Caco-2 (cell line): ENCODE measurements around the gene ZFHX3. TPM values are rescaled to one million over a fixed set of nuclear protein-coding genes. Genes with fewer than 3 reads are reported as not detected.

Experiments
- BruUV-seq: library from RNA; stranded (reverse); fragments of 400-500 nt; replicated peaks from 2 replicates; lab custom pipeline; 2021; lab: Mats Ljungman, UMichigan
- CTCF ChIA-PET: fragments of 300-600 bp; sonication (Branson Sonifier 250); formaldehyde crosslinking; loops from one replicate; lab custom pipeline; 2022; ENCODE audit warnings: antibody characterized with exemption; lab: Charles Lee
- POLR2A ChIA-PET: fragments of 300-600 bp; sonication (Branson Sonifier 250); formaldehyde crosslinking; loops from one replicate; lab custom pipeline; 2022; ENCODE audit warnings: antibody characterized with exemption; lab: Charles Lee
- DNase-seq, 2 experiments: peaks; one replicate each; pipeline versions ENCODE4 v3.0.0 to v3.0.0-alpha.2; 2020 to 2022
- H3K27me3 ChIP-seq: replicated peaks from 2 replicates; pipeline ENCODE4 v1.6.0; 2011; ENCODE audit warnings: low read length; ENCODE audit not compliant: control insufficient read depth, insufficient read depth
- H3K36me3 ChIP-seq: 2 replicates; pipeline ENCODE4 v1.5.1; 2011; ENCODE audit warnings: low read length; ENCODE audit not compliant: control insufficient read depth, insufficient read depth
- H3K4me1 ChIP-seq: fragments of 250-450 bp; sonication (Bioruptor Pico); 2 replicates; pipeline ENCODE4 v1.5.1; 2020; ENCODE audit warnings: mild to moderate bottlenecking
- H3K4me3 ChIP-seq: 2 replicates; pipeline ENCODE4 v1.5.1; 2011; ENCODE audit warnings: low read depth, mild to moderate bottlenecking, control low read depth, low read length
- H3K9me3 ChIP-seq: fragments of 250-450 bp; sonication (Bioruptor Pico); 2 replicates; pipeline ENCODE4 v1.5.1; 2020; ENCODE audit warnings: mild to moderate bottlenecking, moderate library complexity
- H3K27ac Mint-ChIP-seq: one replicate; pipeline ENCODE4 v1.8.0; 2022; ENCODE audit warnings: mixed read lengths; ENCODE audit not compliant: unreplicated experiment
- H3K27me3 Mint-ChIP-seq: one replicate; pipeline ENCODE4 v1.8.0; 2022; ENCODE audit warnings: mixed read lengths; ENCODE audit not compliant: insufficient read depth, unreplicated experiment
- H3K36me3 Mint-ChIP-seq: one replicate; pipeline ENCODE4 v1.8.0; 2022; ENCODE audit warnings: mild to moderate bottlenecking, mixed read lengths; ENCODE audit not compliant: insufficient read depth, unreplicated experiment
- H3K4me1 Mint-ChIP-seq: one replicate; pipeline ENCODE4 v1.8.0; 2022; ENCODE audit warnings: low read depth, mixed read lengths; ENCODE audit not compliant: unreplicated experiment
- H3K4me3 Mint-ChIP-seq: one replicate; pipeline ENCODE4 v1.8.0; 2022; ENCODE audit warnings: mild to moderate bottlenecking, moderate library complexity, mixed read lengths; ENCODE audit not compliant: unreplicated experiment
- H3K9me3 Mint-ChIP-seq: one replicate; pipeline ENCODE4 v1.8.0; 2022; ENCODE audit warnings: mixed read lengths; ENCODE audit not compliant: unreplicated experiment
- CTCF ChIP-seq, 2 experiments: fragments of 200-600 bp in 1 of 2; IDR thresholded peaks; 1 replicate in 1 of 2; 2 replicates in 1 of 2; pipeline versions ENCODE4 v1.5.1 to v1.8.0; 2011 to 2022; ENCODE audit warnings: antibody characterized with exemption in 1 of 2, control low read depth in 1 of 2, inconsistent platforms in 1 of 2, low read depth in 1 of 2, low read length in 1 of 2, mild to moderate bottlenecking in 1 of 2, moderate library complexity in 1 of 2; ENCODE audit not compliant: insufficient read depth in 1 of 2, severe bottlenecking in 1 of 2, unreplicated experiment in 1 of 2
- intact Hi-C: fragments of 100-400 bp; cut with micrococcal nuclease; formaldehyde crosslinking; loops from one replicate; pipeline ENCODE4 v1.10.0; 2022; ENCODE audit not compliant: unreplicated experiment
- total RNA-seq: library from RNA; stranded (reverse); gene quantifications from 2 replicates; pipeline ENCODE4 v1.2.3, GENCODE V29; 2022

ZFHX3 gene
- total RNA-seq, 1 experiment from 2014 or later = 39.9 TPM

- Mint-ChIP-seq H3K36me3 (peaks cover 40% of the 10 kb centered on the region), H3K4me3 (no peak overlapping the region), H3K9me3 (no peaks in the 10 kb centered on the region), H3K27me3 (no peaks in the 10 kb centered on the region), H3K4me1 (no peaks in the 10 kb centered on the region), H3K27ac (no peak overlapping the region)
- CTCF ChIA-PET = no interaction called here
- TF ChIP-seq CTCF (IDR thresholded peaks at IDR 0.05; ENCODE audit: insufficient read depth in 1 of 2, low read depth in 1 of 2, low read length in 1 of 2, severe bottlenecking in 1 of 2, unreplicated experiment in 1 of 2) = no peak
- H3K4me1 ChIP-seq = no peaks in the 10 kb centered on the region
- POLR2A ChIA-PET = interaction anchor here (0.6 kb wide), 1 partner anchor 144 kb away, joined by 3 read pairs; no protein-coding TSS in a partner anchor
- no peaks in the 10 kb centered on the region; the same call in 1 of the 2 replicates for H3K36me3 ChIP-seq
- no peaks in the 10 kb centered on the region for H3K27me3 ChIP-seq
- H3K9me3 ChIP-seq = no peaks in the 10 kb centered on the region
- no TSS peak for BruUV-seq
- no peak overlapping the region for H3K4me3 ChIP-seq
- intact Hi-C loops = no loop called here
- no peak for DNase-seq
Observed at GRCh38 chr16:72853575-72854266, 194.2 kb downstream of the ZFHX3 start.

GRCh38 chr16:72852421-72852820, 195.5 kb downstream of the ZFHX3 start:
- Histone ChIP-seq H3K4me1 (no peaks in the 10 kb centered on the region), H3K4me3 (no peak overlapping the region), H3K36me3 (no peaks in the 10 kb centered on the region), H3K9me3 (no peaks in the 10 kb centered on the region), H3K27me3 (no peaks in the 10 kb centered on the region)
- intact Hi-C loops = no loop called here
- Mint-ChIP-seq H3K4me3 (no peak overlapping the region), H3K27me3 (no peaks in the 10 kb centered on the region), H3K27ac (no peak overlapping the region), H3K4me1 (no peaks in the 10 kb centered on the region), H3K36me3 (peaks cover 32% of the 10 kb centered on the region), H3K9me3 (no peaks in the 10 kb centered on the region)
- ChIA-PET CTCF (no interaction called here), POLR2A (no interaction called here)
- no TSS peak for BruUV-seq
- no peak for TF ChIP-seq CTCF (IDR thresholded peaks at IDR 0.05; ENCODE audit: insufficient read depth in 1 of 2, low read depth in 1 of 2, low read length in 1 of 2, severe bottlenecking in 1 of 2, unreplicated experiment in 1 of 2)
- no peak for DNase-seq

GRCh38 chr16:72850853-72851252, 197.1 kb downstream of the ZFHX3 start:
- Histone ChIP-seq H3K36me3 (no peaks in the 10 kb centered on the region), H3K4me3 (no peak overlapping the region), H3K4me1 (no peaks in the 10 kb centered on the region), H3K9me3 (no peaks in the 10 kb centered on the region), H3K27me3 (no peaks in the 10 kb centered on the region)
- no peaks in the 10 kb centered on the region for H3K27me3 Mint-ChIP-seq
- ChIA-PET CTCF (interaction anchor here (0.6 kb wide), 1 partner anchor 186 kb away, joined by 3 read pairs; no protein-coding TSS in a partner anchor), POLR2A (no interaction called here)
- TF ChIP-seq CTCF (IDR thresholded peaks at IDR 0.05; ENCODE audit: insufficient read depth in 1 of 2, low read depth in 1 of 2, low read length in 1 of 2, severe bottlenecking in 1 of 2, unreplicated experiment in 1 of 2) = no peak
- BruUV-seq = no TSS peak
- no peak for DNase-seq
- H3K36me3 Mint-ChIP-seq = peaks cover 32% of the 10 kb centered on the region
- intact Hi-C loops = no loop called here
- H3K4me3 Mint-ChIP-seq = no peak overlapping the region
- no peaks in the 10 kb centered on the region for H3K4me1 Mint-ChIP-seq
- no peaks in the 10 kb centered on the region for H3K9me3 Mint-ChIP-seq
- no peak overlapping the region for H3K27ac Mint-ChIP-seq
